ENCODE measurements around the gene EDDM3A. TPM values are rescaled to one million over a fixed set of nuclear protein-coding genes. Genes with fewer than 3 reads are reported as not detected.
"Not testable (repeated sequence)": the region's sequence is repeated elsewhere in the genome, so short reads cannot be mapped to it uniquely, and the experiment has no call there.

Gene EDDM3A
- total RNA-seq, 4 donors from 2014 or later, result not detected

GRCh38 chr14:20748439-20748838 is 2.8 kb downstream of the EDDM3A start:
- TF ChIP-seq CTCF (IDR thresholded peaks at IDR 0.05), result no peak
- DNase-seq (ENCODE audit: low spot score), result no peak
- no peak for ATAC-seq (ENCODE audit: low FRiP score)

GRCh38 chr14:20750194-20750593 is 4.5 kb downstream of the EDDM3A start:
- TF ChIP-seq CTCF (IDR thresholded peaks at IDR 0.05), result no peak
- DNase-seq (ENCODE audit: low spot score), result no peak
- no peak for ATAC-seq (ENCODE audit: low FRiP score)

GRCh38 chr14:20751963-20752562 is 6.4 kb downstream of the EDDM3A start:
- TF ChIP-seq CTCF (IDR thresholded peaks at IDR 0.05), result no peak
- ATAC-seq (ENCODE audit: low FRiP score) (no peak), DNase-seq (ENCODE audit: low spot score) (no peak)

- DNase-seq (ENCODE audit: low spot score), result no peak
- ATAC-seq (ENCODE audit: low FRiP score), result no peak
- no peak for TF ChIP-seq CTCF (IDR thresholded peaks at IDR 0.05)
These were observed 8.6 kb downstream of the EDDM3A start for GRCh38 chr14:20754308-20754707.

GRCh38 chr14:20755037-20755436 is 9.3 kb downstream of the EDDM3A start:
- no peak for TF ChIP-seq CTCF (IDR thresholded peaks at IDR 0.05)
- no peak for DNase-seq (ENCODE audit: low spot score)
- no peak for ATAC-seq (ENCODE audit: low FRiP score)

- no peak for DNase-seq (ENCODE audit: low spot score)
- no peak for ATAC-seq (ENCODE audit: low FRiP score)
- no peak for TF ChIP-seq CTCF (IDR thresholded peaks at IDR 0.05)
These were observed 12.3 kb downstream of the EDDM3A start for GRCh38 chr14:20757965-20758364.

- not testable (repeated sequence) for DNase-seq (ENCODE audit: low spot score); ATAC-seq (ENCODE audit: low FRiP score)
These were observed 13.8 kb downstream of the EDDM3A start for GRCh38 chr14:20759465-20759864.

Data from omental fat pad (tissue), 4 donors.